Measurements from ENCODE around the gene APBA2.

APBA2 gene

GRCh38 chr15:29093696-29094343 is 208.0 kb downstream of the APBA2 start:
- no peak for DNase-seq

DNA sequence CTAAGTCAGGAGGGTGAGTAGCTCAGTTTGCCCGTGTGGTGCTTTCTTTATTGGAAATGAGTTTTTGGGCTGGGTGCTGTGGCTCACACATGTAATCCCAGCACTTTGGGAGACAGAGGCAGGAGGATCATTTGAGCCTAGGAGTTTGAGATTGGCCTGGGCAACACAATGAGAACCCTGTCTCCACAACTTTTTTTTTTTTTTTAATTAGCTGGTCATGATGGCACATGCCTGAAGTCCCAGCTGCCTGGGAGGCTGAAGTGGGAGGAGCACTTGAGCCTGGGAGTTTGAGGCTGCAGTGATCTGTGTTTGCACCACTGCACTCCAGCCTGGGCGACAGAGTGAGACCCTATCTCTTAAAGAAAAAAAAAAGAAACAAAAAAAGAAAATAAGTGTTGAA is 208.9 kb downstream of the APBA2 start:
- DNase-seq: no peak

DNA sequence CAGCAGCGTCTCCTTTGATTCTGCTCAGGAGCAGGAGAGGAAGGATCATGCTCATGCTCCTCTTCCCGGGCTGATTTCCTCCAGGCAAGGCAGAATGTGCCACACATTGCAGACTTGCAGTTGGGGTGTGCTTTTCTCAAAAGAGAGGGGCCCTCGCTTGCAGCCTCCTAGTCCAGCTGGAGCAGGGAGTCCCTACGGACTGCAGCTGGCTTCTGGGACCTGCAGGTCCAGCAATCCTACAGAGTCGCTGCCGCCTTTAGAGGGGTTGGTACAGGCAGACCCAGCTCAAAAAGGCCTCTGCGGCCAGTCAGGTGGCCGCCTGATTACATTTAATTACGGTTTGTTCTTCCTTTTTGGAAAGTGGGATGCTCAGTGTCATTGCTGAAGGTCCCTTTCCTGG is 210.0 kb downstream of the APBA2 start:
- no peak for DNase-seq

- no peak for DNase-seq
These were observed 211.4 kb downstream of the APBA2 start for GRCh38 chr15:29097168-29097567.

- no peak for DNase-seq
These were observed 212.2 kb downstream of the APBA2 start for GRCh38 chr15:29097971-29098370.

GRCh38 chr15:29098652-29099051 is 212.9 kb downstream of the APBA2 start:
- no peak for DNase-seq

- DNase-seq: no peak
These were observed 213.5 kb downstream of the APBA2 start for GRCh38 chr15:29099131-29099880.

- DNase-seq: no peak
These were observed 214.8 kb downstream of the APBA2 start for GRCh38 chr15:29100486-29101000.

- no peak for DNase-seq
These were observed 215.7 kb downstream of the APBA2 start for GRCh38 chr15:29101491-29101890.

- peak; percentile 49 to 56 for DNase-seq
These were observed 216.5 kb downstream of the APBA2 start for GRCh38 chr15:29102173-29102794.

DNA sequence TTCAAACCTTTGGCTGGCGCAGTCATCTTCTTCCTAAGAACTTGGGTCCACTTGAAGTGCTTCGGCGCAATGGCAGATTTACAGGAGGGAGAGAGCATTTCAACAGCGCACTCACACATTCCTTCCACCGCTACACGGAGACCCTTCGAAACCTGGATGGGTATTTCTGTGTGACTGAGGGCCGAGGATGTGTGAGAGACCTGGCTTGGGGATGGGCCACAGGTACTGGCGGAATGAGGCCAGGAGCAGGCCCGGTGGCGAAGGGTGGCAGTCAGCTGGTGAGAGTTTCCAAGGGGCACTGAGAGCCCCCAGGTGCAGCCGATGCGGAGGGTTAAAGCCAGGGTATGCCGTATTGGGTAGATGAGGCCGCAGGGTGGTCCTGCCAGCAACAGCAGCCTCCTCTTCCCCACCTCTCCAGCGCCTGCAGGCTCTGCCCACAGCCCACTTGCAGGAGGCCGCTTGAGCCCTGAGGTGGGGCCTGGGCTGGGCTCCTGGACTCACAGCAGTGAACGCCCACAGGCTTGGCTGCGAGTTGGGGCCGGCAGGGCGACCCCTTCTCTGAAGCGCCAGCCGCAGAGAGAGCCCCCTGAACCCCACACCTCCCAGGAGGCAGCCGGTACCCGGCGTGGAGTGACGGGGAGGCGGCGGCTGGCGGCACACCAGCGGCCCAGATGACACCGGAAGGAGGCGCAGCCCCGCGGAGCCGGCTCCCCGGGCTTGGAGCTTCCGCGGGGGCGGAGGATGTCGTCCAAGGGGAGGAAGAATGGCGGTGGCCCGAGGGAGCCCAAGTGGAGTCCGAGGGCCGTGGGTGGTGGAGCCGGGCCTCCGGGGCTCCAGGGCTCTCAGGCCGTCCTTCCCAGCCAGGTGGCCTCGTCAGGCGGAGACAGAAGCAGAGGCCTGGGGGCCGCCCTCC is 217.4 kb downstream of the APBA2 start:
- no peak for DNase-seq

DNA sequence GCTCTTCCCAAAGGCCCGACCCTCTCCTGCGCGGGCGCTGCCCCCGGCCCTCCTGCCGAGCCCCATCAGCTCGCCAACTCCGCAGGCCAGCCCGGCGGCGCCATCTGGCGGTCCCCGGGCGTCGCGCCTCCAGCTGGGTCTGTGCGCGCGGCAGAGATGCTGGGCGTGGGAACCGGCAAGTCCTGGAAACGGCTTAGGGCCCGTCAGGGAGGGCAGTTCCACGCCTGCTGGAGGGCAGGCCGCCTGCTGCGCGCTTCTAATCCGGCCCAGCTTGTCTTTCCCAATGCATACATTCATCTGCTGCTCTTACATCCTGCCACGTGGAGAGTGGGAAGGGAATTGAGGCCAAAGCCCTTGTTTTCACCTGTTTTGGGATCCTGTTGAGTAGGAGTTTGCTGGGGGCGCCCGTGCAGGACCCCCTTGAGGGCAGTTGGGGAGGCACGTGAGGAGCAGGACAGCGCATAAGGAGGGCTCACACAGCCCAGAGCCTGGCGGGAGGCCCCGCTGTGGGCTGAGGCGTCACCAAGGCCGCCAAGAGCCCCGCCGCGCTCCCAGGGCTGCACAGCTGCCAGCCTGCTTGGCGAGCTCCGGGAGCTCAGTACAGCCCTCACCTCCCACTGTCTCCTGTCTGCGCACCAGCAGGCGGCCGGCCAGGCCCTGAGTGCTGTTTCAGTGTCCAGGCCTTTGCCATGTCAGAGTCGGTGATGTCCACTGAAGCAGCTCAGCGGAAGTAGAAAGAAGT is 218.2 kb downstream of the APBA2 start:
- DNase-seq: peak; percentile 42 to 53

- DNase-seq: no peak
These were observed 218.7 kb downstream of the APBA2 start for GRCh38 chr15:29104566-29104880.

DNA sequence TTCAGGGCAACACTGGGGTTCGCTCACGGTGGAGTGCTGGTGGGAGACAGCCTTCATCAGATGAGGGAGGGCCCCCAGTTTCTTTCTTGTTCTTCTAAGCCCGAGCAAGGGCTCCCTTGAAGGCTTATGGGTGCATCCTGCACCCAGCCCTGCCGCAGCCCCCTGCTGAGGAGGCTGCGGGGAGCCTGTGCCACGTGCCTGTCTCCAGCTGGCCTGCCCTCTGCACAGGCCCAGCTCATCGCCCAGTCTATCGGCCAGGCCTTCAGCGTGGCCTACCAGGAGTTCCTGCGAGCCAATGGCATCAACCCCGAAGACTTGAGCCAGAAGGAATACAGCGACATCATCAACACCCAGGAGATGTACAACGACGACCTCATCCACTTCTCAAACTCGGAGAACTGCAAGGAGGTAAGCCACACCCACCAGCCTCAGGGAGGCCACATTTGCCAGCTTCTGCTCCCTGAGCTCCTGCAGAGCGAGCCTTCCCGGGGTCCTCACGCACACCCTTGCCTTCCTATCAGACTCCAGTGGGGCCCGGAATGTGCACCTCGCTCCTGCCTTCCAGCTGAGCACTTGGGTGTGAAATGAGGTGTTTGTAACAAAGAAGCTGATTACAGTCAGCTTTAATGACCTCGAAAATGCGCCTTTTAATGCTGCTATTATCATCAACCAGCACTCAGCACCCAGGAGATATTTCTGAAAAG is 219.5 kb downstream of the APBA2 start:
- no peak for DNase-seq

DNA sequence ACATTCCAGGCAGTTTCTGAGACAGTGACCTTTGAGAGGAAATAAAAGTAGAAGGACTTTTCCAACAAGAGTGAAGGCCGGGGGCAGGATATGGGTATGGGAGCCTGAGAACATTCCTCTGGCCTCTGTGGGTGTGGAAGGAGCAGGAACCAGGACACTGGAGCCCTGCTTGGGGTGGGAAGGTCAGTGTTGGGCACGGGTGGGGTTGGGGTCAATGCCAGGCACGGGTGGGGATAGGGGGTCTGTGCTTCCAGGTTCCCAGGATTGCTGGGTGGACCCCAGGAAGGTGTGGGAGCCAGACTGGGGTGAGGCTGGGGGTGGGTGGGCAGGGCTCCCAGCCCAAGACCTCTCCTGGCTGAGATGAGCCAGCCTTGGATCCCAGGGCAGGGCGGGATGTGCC is 220.3 kb downstream of the APBA2 start:
- DNase-seq: no peak

DNA sequence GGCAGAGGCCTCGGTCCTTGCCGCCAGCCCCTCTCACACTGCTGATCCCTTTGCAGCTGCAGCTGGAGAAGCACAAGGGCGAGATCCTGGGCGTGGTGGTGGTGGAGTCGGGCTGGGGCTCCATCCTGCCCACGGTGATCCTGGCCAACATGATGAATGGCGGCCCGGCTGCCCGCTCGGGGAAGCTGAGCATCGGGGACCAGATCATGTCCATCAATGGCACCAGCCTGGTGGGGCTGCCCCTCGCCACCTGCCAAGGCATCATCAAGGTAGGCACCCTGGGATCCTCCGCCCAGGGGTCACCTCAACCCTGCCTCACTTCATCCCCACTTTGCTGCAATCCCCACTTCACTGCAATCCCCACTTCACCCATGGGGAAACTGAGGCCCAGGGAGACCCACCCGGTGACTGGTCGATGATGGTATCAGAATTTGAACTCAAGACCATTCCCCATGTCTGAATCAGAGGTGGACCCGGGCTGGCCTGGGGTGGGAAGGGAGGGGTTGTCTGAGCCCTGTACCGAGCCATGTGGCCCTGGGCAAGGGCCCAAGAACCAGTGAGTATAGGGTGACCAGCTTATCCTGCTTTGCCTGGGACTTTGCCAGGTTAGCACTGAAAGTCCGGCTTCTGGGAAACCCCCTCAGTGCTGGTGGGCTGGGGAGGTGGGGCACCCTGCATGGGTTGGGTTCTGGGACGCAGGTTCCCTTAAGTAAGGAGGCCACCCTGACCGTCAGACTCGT is 220.9 kb downstream of the APBA2 start:
- no peak for DNase-seq

DNA sequence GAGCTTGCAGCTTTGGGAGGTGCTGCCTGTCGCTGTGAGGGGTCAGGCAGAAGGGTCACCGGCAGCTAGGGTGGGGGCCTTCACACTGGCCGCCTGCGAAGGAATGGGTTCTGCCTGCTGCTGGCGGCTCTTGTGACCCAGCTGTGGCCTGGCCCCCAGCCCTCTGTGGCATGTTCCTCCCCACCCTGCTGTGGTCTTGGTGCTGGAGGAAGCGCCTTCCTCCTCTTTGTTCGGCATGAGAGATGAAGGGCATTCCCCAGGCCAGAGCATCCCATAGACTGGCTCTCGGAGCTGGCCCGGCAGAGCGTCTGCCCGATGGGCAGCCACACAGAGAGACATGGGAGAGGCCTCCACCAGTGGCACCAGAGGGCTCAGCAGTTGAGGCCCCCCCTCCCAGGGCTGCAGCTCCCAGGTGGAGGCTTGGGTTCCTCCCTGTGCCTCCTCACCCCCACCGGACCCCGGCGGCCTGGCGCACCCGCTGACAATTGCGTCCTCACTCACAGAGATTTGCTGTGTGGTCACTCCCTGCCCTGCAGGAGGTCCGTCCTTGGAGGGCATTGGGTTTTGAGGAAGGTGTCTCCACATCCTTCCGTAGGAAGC is 221.6 kb downstream of the APBA2 start:
- no peak for DNase-seq

GRCh38 chr15:29107971-29108645 is 222.3 kb downstream of the APBA2 start:
- DNase-seq: no peak

GRCh38 chr15:29109762-29110161 is 224.0 kb downstream of the APBA2 start:
- DNase-seq: no peak

DNA sequence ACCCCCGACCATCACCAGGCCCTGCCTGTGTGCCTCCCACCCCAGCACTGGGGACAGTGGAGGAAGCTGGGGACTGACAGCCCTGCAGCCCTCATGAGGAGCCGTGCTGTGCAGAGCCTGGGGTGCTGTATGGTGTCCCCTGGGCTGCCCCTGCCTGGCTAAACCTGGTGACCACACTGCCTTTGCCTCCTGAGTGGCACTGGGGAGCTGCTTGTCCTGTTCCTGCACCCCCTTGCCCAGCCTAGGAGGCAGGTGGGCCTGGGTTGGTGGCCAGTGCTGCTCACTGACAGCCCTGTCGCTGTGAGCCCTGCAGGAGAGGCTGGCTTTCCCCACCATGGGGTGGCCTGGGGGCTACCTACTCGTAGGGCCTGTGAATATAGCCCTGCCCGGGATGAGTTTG is 224.4 kb downstream of the APBA2 start:
- DNase-seq: no peak
